ENCODE results near the gene RNF212.
"Not testable (repeated sequence)": the region's sequence is repeated elsewhere in the genome, so short reads cannot be mapped to it uniquely, and the experiment has no call there.

The RNF212 gene

GRCh38 chr4:1060621-1061020 lies 52.7 kb downstream of the RNF212 start:
- DNase-seq = no peak

- no peak for DNase-seq
Observed at GRCh38 chr4:1060121-1060520, 53.2 kb downstream of the RNF212 start.

GRCh38 chr4:1058997-1059665 lies 54.2 kb downstream of the RNF212 start:
- no peak for DNase-seq

GRCh38 chr4:1058198-1058996 lies 55.0 kb downstream of the RNF212 start:
- DNase-seq = no peak

GRCh38 chr4:1057403-1057745 lies 56.0 kb downstream of the RNF212 start:
- no peak for DNase-seq

- DNase-seq = no peak
Observed at GRCh38 chr4:1056671-1057402, 56.5 kb downstream of the RNF212 start.

GRCh38 chr4:1055721-1056590 lies 57.4 kb downstream of the RNF212 start:
- DNase-seq = peak; percentile 83

- not testable (repeated sequence) for DNase-seq
Observed at GRCh38 chr4:1055243-1055701, 58.1 kb downstream of the RNF212 start.

GRCh38 chr4:1054696-1055242 lies 58.6 kb downstream of the RNF212 start:
- DNase-seq = not testable (repeated sequence)

- DNase-seq = not testable (repeated sequence)
Observed at GRCh38 chr4:1053891-1054290, 59.5 kb downstream of the RNF212 start.

GRCh38 chr4:1053080-1053661 lies 60.2 kb downstream of the RNF212 start:
- DNase-seq = no peak

- no peak for DNase-seq
Observed at GRCh38 chr4:1052231-1052671, 61.1 kb downstream of the RNF212 start.

GRCh38 chr4:1051472-1051871 lies 61.9 kb downstream of the RNF212 start:
- no peak for DNase-seq

GRCh38 chr4:1050486-1051213 lies 62.7 kb downstream of the RNF212 start:
- no peak for DNase-seq

GRCh38 chr4:1049591-1049905 lies 63.8 kb downstream of the RNF212 start:
- no peak for DNase-seq

GRCh38 chr4:1048773-1049590 lies 64.4 kb downstream of the RNF212 start:
- DNase-seq = peak; percentile 73

- peak; percentile 1 for DNase-seq
Observed at GRCh38 chr4:1047976-1048772, 65.2 kb downstream of the RNF212 start.

- DNase-seq = peak; percentile 1
Observed at GRCh38 chr4:1047106-1047975, 66.0 kb downstream of the RNF212 start.
